Myocyte (in vitro differentiated cells): Measurements from ENCODE around the gene DNAH3. TPM values are rescaled to one million over a fixed set of nuclear protein-coding genes. Genes with fewer than 3 reads are reported as not detected.

Source experiments
- DNase-seq: peaks from one replicate; pipeline ENCODE4 v3.0.0-alpha.2; 2012; ENCODE audit warnings: low read depth
- total RNA-seq: library from RNA; depleted of rRNA; stranded (reverse); fragments of >200 nt; gene quantifications from 2 replicates; pipeline ENCODE4 v1.2.3, GENCODE V29; 2014

The DNAH3 gene
- total RNA-seq, 1 donor from 2014 or later = 0.03 TPM

- no peak for DNase-seq
Measured at GRCh38 chr16:20944861-20945574, 205.6 kb downstream of the DNAH3 start.

GRCh38 chr16:20942256-20942655 is 208.4 kb downstream of the DNAH3 start:
- DNase-seq = no peak

GRCh38 chr16:20941636-20941926 is 209.1 kb downstream of the DNAH3 start:
- DNase-seq = no peak

GRCh38 chr16:20940871-20941635 is 209.6 kb downstream of the DNAH3 start:
- no peak for DNase-seq

- no peak for DNase-seq
Measured at GRCh38 chr16:20939611-20940010, 211.0 kb downstream of the DNAH3 start.

- DNase-seq = no peak
Measured at GRCh38 chr16:20938426-20938825, 212.2 kb downstream of the DNAH3 start.

GRCh38 chr16:20937736-20938135 is 212.9 kb downstream of the DNAH3 start:
- DNase-seq = no peak

- DNase-seq = no peak
Measured at GRCh38 chr16:20933589-20933988, 217.1 kb downstream of the DNAH3 start.

- no peak for DNase-seq
Measured at GRCh38 chr16:20931066-20931600, 219.5 kb downstream of the DNAH3 start.

GRCh38 chr16:20930365-20930690 is 220.3 kb downstream of the DNAH3 start:
- DNase-seq = no peak

GRCh38 chr16:20929676-20930364 is 220.8 kb downstream of the DNAH3 start:
- peak; percentile 72 for DNase-seq

- peak; percentile 68 for DNase-seq
Measured at GRCh38 chr16:20928774-20929411, 221.8 kb downstream of the DNAH3 start.

- DNase-seq = no peak
Measured at GRCh38 chr16:20925751-20926150, 224.9 kb downstream of the DNAH3 start.

- no peak for DNase-seq
Measured at GRCh38 chr16:20923876-20924275, 226.8 kb downstream of the DNAH3 start.

- no peak for DNase-seq
Measured at GRCh38 chr16:20920799-20921198, 229.8 kb downstream of the DNAH3 start.

- DNase-seq = no peak
Measured at GRCh38 chr16:20920091-20920490, 230.6 kb downstream of the DNAH3 start.

GRCh38 chr16:20918486-20919239 is 232.0 kb downstream of the DNAH3 start:
- peak; percentile 75 for DNase-seq

- no peak for DNase-seq
Measured at GRCh38 chr16:20916942-20917341, 233.7 kb downstream of the DNAH3 start.

- no peak for DNase-seq
Measured at GRCh38 chr16:20916289-20916688, 234.4 kb downstream of the DNAH3 start.

GRCh38 chr16:20911361-20911760 is 239.3 kb downstream of the DNAH3 start:
- no peak for DNase-seq

GRCh38 chr16:20910781-20911321 is 239.8 kb downstream of the DNAH3 start:
- peak; percentile 53 for DNase-seq
